ENCODE results near the gene SPECC1. TPM values are rescaled to one million over a fixed set of nuclear protein-coding genes. Genes with fewer than 3 reads are reported as not detected.

Gene SPECC1
- total and polyA plus RNA-seq, 2 of the 4 experiments (the other 2 are of a cell fraction) = 16.9 to 26.2 TPM

DNA sequence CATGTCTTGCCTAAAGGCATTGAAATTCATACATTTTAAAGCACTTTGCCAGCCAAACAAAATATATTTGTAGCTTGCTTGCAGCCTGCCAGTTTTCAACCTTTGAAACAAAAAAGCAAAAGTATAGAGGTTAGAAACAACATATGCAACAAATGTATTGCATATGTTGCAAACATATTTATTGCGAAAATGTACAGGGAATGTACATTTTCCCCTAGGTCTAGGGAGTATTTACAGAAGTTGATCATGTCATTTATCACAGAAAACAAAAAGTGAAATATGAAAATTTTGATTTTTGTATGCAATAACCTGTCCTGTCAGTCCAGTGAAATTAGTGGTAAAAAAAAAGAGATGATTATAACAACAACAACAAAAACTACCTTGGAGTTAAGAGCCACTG lies 171.5 kb downstream of the SPECC1 start:
- H2BK20ac ChIP-seq (ENCODE audit: low read depth, low read length) = no peak overlapping the region
- no peak for TF ChIP-seq BHLHE40 (IDR thresholded peaks at IDR 0.05; ENCODE audit: low read depth, low read length)
- no peak for TF ChIP-seq RCOR1 (IDR thresholded peaks at IDR 0.05; ENCODE audit: insufficient replicate concordance, low read length)
- TF ChIP-seq MAFK (IDR thresholded peaks at IDR 0.05; ENCODE audit: low read depth, low read length) = no peak
- TF ChIP-seq POLR2A (IDR thresholded peaks at IDR 0.05; ENCODE audit: low read depth, low read length) = no peak
- TF ChIP-seq, protein P1, sequence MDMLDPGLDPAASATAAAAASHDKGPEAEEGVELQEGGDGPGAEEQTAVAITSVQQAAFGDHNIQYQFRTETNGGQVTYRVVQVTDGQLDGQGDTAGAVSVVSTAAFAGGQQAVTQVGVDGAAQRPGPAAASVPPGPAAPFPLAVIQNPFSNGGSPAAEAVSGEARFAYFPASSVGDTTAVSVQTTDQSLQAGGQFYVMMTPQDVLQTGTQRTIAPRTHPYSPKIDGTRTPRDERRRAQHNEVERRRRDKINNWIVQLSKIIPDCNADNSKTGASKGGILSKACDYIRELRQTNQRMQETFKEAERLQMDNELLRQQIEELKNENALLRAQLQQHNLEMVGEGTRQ (IDR thresholded peaks at IDR 0.05; ENCODE audit: low read depth, low read length) = no peak
- no peak for TF ChIP-seq CTCF (conservative IDR thresholded peaks at IDR 0.05; ENCODE audit: low read depth, low read length)
- TF ChIP-seq MXI1 (IDR thresholded peaks at IDR 0.05; ENCODE audit: borderline replicate concordance, low read depth, low read length) = no peak
- no peak for TF ChIP-seq CHD1 (IDR thresholded peaks at IDR 0.05; ENCODE audit: low read depth, low read length)
- no peak for TF ChIP-seq RFX5 (IDR thresholded peaks at IDR 0.05; ENCODE audit: low read depth, low read length)
- TF ChIP-seq RAD21 (IDR thresholded peaks at IDR 0.05; ENCODE audit: low read length) = no peak
- TF ChIP-seq FOS (IDR thresholded peaks at IDR 0.05; ENCODE audit: low read depth, low read length) = no peak
- no peak for TF ChIP-seq NFE2L2 (IDR thresholded peaks at IDR 0.05; ENCODE audit: low read depth, low read length)
- TF ChIP-seq, protein P2, sequence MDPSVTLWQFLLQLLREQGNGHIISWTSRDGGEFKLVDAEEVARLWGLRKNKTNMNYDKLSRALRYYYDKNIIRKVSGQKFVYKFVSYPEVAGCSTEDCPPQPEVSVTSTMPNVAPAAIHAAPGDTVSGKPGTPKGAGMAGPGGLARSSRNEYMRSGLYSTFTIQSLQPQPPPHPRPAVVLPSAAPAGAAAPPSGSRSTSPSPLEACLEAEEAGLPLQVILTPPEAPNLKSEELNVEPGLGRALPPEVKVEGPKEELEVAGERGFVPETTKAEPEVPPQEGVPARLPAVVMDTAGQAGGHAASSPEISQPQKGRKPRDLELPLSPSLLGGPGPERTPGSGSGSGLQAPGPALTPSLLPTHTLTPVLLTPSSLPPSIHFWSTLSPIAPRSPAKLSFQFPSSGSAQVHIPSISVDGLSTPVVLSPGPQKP (IDR thresholded peaks at IDR 0.05; ENCODE audit: borderline replicate concordance, low read depth, low read length) = no peak
- TF ChIP-seq SMC3 (IDR thresholded peaks at IDR 0.05; ENCODE audit: low read depth, low read length) = no peak
- TF ChIP-seq MAZ (IDR thresholded peaks at IDR 0.05; ENCODE audit: borderline replicate concordance, low read depth, low read length) = no peak
- no peak for TF ChIP-seq CEBPB (IDR thresholded peaks at IDR 0.05; ENCODE audit: low read depth, low read length)
- dilution Hi-C loops (cut with HindIII; ENCODE audit: low sequenced_read_pairs, unreplicated experiment) (no loop called here), in situ Hi-C loops (cut with MboI; ENCODE audit: low sequenced_read_pairs) (no loop called here), intact Hi-C loops (cut with micrococcal nuclease) (no loop called here)
- no peak overlapping the region for H3K4ac ChIP-seq (ENCODE audit: low read depth, low read length)
- no peaks in the 10 kb centered on the region for H3K27me3 ChIP-seq (ENCODE audit: control insufficient read depth, insufficient read depth, low read length)
- ATAC-seq (ENCODE audit: low read depth) (no peak), DNase-seq (no peak)
- H4K20me1 ChIP-seq (ENCODE audit: insufficient read depth, low read length) = 0 out of 2 replicates have a peak, but pooled peaks cover 3% of the 10 kb centered on the region
- no peak overlapping the region for H3K18ac ChIP-seq (ENCODE audit: low read depth, low read length)
- no peak overlapping the region for H3K9ac ChIP-seq (ENCODE audit: low read depth, low read length)
- H2BK120ac ChIP-seq (ENCODE audit: low read depth, low read length) = no peak overlapping the region
- H3K56ac ChIP-seq (ENCODE audit: extremely low read depth, insufficient read depth, low read length) = no peak overlapping the region
- POLR2A ChIA-PET (ENCODE audit: unreplicated experiment) = no interaction called here
- H3K4me3 ChIP-seq (ENCODE audit: insufficient read depth, low read depth, low read length) = no peak overlapping the region
- H2AK5ac ChIP-seq (ENCODE audit: low read depth, low read length) = no peak overlapping the region
- H3K9me1 ChIP-seq (ENCODE audit: insufficient read depth, low read length) = peaks cover 14% of the 10 kb centered on the region
- no peaks in the 10 kb centered on the region for H3K36me3 ChIP-seq (ENCODE audit: control insufficient read depth, insufficient read depth, low read length)
- H3K4me2 ChIP-seq (ENCODE audit: low read depth, low read length) = no peak overlapping the region
- H3K23ac ChIP-seq (ENCODE audit: low read depth, low read length) = no peak overlapping the region
- WGBS, 2 experiments (ENCODE audit: extremely low coverage in 2 of 2, insufficient read length in 1 of 2) = no CpG with 5 or more reads among the region's 1 CpG
- CTCF ChIA-PET = no interaction called here
- H2AK9ac ChIP-seq (replicated peaks; ENCODE audit: low read depth, low read length, poor library complexity) = no peak overlapping the region
- H3K4me1 ChIP-seq (ENCODE audit: control insufficient read depth, insufficient read depth, low read length) = peaks cover 5% of the 10 kb centered on the region
- peaks cover 21 to 51% of the 10 kb centered on the region in 2 experiments for H3K79me1 ChIP-seq (ENCODE audit: low read depth in 1 of 2, low read length in 2 of 2)
- H4K91ac ChIP-seq (ENCODE audit: insufficient read depth, low read depth, low read length) = no peak overlapping the region
- H4K5ac ChIP-seq (ENCODE audit: low read depth, low read length) = no peak overlapping the region
- no peak overlapping the region for H4K8ac ChIP-seq (ENCODE audit: low read depth in 2 of 2, low read length in 2 of 2)
- no peak overlapping the region for H2BK15ac ChIP-seq (ENCODE audit: low read depth, low read length)
- H3K27ac ChIP-seq (ENCODE audit: insufficient read depth, low read length) = no peak overlapping the region
- no peak overlapping the region for H2BK5ac ChIP-seq (ENCODE audit: low read depth, low read length, poor library complexity, severe bottlenecking)
- no TSS peak for BruUV-seq (replicated peaks)
- H3K9me3 ChIP-seq (ENCODE audit: control insufficient read depth, insufficient read depth, low read length) = no peaks in the 10 kb centered on the region
- H2AFZ ChIP-seq (replicated peaks; ENCODE audit: low read length, poor library complexity) = no peak overlapping the region
- H3K14ac ChIP-seq (replicated peaks; ENCODE audit: low read depth, low read length) = no peak overlapping the region

Measured in IMR-90 (cell line).